HepG2 (cell line): ENCODE results near the gene OR7A10. TPM values are rescaled to one million over a fixed set of nuclear protein-coding genes. Genes with fewer than 3 reads are reported as not detected.

ENCODE experiments used
- ATAC-seq: fragments of 200-7000 bp; cut with Tn5 transposase; 3 replicates; pipeline ENCODE4 v1.9.1; 2020; ENCODE audit warnings: mild to moderate bottlenecking, moderate library complexity
- BruUV-seq: library from RNA; stranded (reverse); fragments of 400-500 nt; replicated peaks from 2 replicates; lab custom pipeline; 2021; lab: Mats Ljungman, UMichigan
- CTCF ChIA-PET: fragments of 300-600 bp; formaldehyde crosslinking; extraction: SDS; loops from one replicate; lab custom pipeline; 2021; ENCODE audit warnings: low total read pairs, inconsistent platforms, low intra/inter-chr PET ratio; lab: Yijun Ruan, JAX
- POLR2A ChIA-PET: fragments of 350-600 bp; sonication (Branson Sonifier 250); formaldehyde crosslinking; loops from one replicate; lab custom pipeline; 2020; ENCODE audit warnings: antibody characterized with exemption, inconsistent platforms; lab: Yijun Ruan, JAX
- DNase-seq: peaks from one replicate; pipeline ENCODE4 v3.0.0-alpha.2; 2015; ENCODE audit warnings: low spot score
- FAIRE-seq: peaks from 3 replicates; lab custom pipeline; 2011; peaks lifted over from hg19 to GRCh38; lab: Jason Lieb, UNC
- H2AFZ ChIP-seq: one replicate; pipeline ENCODE4 v1.6.1; 2011; ENCODE audit warnings: low read length, inconsistent platforms
- H3K27ac ChIP-seq: fragments of 300-600 bp; 3 replicates; pipeline ENCODE4 v1.8.0; 2011; ENCODE audit warnings: mixed run types, mild to moderate bottlenecking, mixed read lengths, low read length, inconsistent platforms; ENCODE audit not compliant: insufficient read depth; ENCODE audit errors: extremely low read length
- H3K27me3 ChIP-seq, 2 experiments: fragments of 200-600 bp in 1 of 2; 2 replicates in 1 of 2; 3 replicates in 1 of 2; pipeline versions ENCODE4 v1.6.0 to v1.8.0; 2011; ENCODE audit warnings: low read length in 2 of 2, mild to moderate bottlenecking in 2 of 2, moderate library complexity in 2 of 2, inconsistent platforms in 1 of 2; ENCODE audit not compliant: insufficient read depth in 2 of 2, control insufficient read depth in 1 of 2
- H3K36me3 ChIP-seq, 2 experiments: fragments of 200-600 bp in 1 of 2; replicated peaks in 1 of 2; 2 replicates in 1 of 2; 3 replicates in 1 of 2; pipeline versions ENCODE4 v1.5.1 to v1.8.0; 2011; ENCODE audit warnings: low read length in 2 of 2, inconsistent platforms in 1 of 2; ENCODE audit not compliant: insufficient read depth in 2 of 2, control insufficient read depth in 1 of 2
- H3K4me1 ChIP-seq: 2 replicates; pipeline ENCODE4 v1.5.1; 2012; ENCODE audit warnings: low read length, inconsistent platforms; ENCODE audit not compliant: insufficient read depth
- H3K4me2 ChIP-seq: 2 replicates; pipeline ENCODE4 v1.6.0; 2011; ENCODE audit warnings: low read depth, low read length, inconsistent platforms
- H3K4me3 ChIP-seq, 3 experiments: fragments of 200-600 bp in 1 of 3; sonication (generic), shearing (Covaris generic) in 1 of 3; replicated peaks in 1 of 3; 2 replicates each; pipeline ENCODE4 v1.5.1; 2011 to 2016; ENCODE audit warnings: low read length in 3 of 3, inconsistent platforms in 2 of 3, low read depth in 2 of 3, mild to moderate bottlenecking in 2 of 3, control low read depth in 1 of 3, mixed read lengths in 1 of 3; ENCODE audit not compliant: insufficient read depth in 1 of 3
- H3K79me2 ChIP-seq: one replicate; pipeline ENCODE4 v1.6.1; 2011; ENCODE audit warnings: low read length, inconsistent platforms; ENCODE audit not compliant: insufficient read depth
- H3K9ac ChIP-seq: 2 replicates; pipeline ENCODE4 v1.6.0; 2011; ENCODE audit warnings: mild to moderate bottlenecking, low read depth, low read length, inconsistent platforms; ENCODE audit not compliant: insufficient read depth
- H3K9me3 ChIP-seq: 2 replicates; pipeline ENCODE4 v1.5.1; 2012; ENCODE audit warnings: mild to moderate bottlenecking, low read length
- H4K20me1 ChIP-seq: 2 replicates; pipeline ENCODE4 v1.6.0; 2011; ENCODE audit warnings: inconsistent platforms, mild to moderate bottlenecking, low read length, moderate library complexity; ENCODE audit not compliant: insufficient read depth
- ARNT ChIP-seq: fragments of 450-650 bp; IDR thresholded peaks from 2 replicates; pipeline ENCODE4 v1.6.1; 2017
- ATF7 ChIP-seq, 2 experiments: fragments of 450-650 bp in 1 of 2; sonication (generic) in 1 of 2; formaldehyde crosslinking in 1 of 2; IDR thresholded peaks; 2 replicates each; pipeline versions ENCODE4 v1.4.0 to v1.6.1; 2016 to 2020; ENCODE audit warnings: antibody characterized with exemption in 1 of 2, mild to moderate bottlenecking in 1 of 2, missing genetic modification reagents in 1 of 2
- CREB1 ChIP-seq, 2 experiments: fragments of 450-650 bp in 1 of 2; IDR thresholded peaks; 2 replicates each; pipeline ENCODE4 v1.6.1; 2016 to 2017; ENCODE audit warnings: control low read depth in 1 of 2, mild to moderate bottlenecking in 1 of 2, missing compliant biosample characterization in 1 of 2, missing genetic modification characterization in 1 of 2
- MTF1 ChIP-seq: sonication (generic); formaldehyde crosslinking; IDR thresholded peaks from 2 replicates; pipeline ENCODE4 v1.5.0; 2020; ENCODE audit warnings: missing genetic modification reagents
- NONO ChIP-seq, 2 experiments: fragments of 450-650 bp in 1 of 2; sonication (generic) in 1 of 2; formaldehyde crosslinking in 1 of 2; IDR thresholded peaks in 1 of 2; conservative IDR thresholded peaks in 1 of 2; 2 replicates each; pipeline versions ENCODE4 v1.6.1 to v1.8.0; 2017 to 2022; ENCODE audit warnings: mild to moderate bottlenecking in 1 of 2, missing genetic modification reagents in 1 of 2, moderate library complexity in 1 of 2
- PHF20 ChIP-seq: sonication (generic); formaldehyde crosslinking; IDR thresholded peaks from 2 replicates; pipeline ENCODE4 v1.5.0; 2020; ENCODE audit warnings: mild to moderate bottlenecking, missing genetic modification reagents
- PHF5A ChIP-seq: IDR thresholded peaks from one replicate; pipeline ENCODE4 v1.6.1; 2018; ENCODE audit warnings: low read depth, missing genetic modification reagents; ENCODE audit not compliant: unreplicated experiment
- XBP1 ChIP-seq: sonication (generic); formaldehyde crosslinking; IDR thresholded peaks from 2 replicates; pipeline ENCODE4 v1.5.0; 2020; ENCODE audit warnings: missing genetic modification reagents
- YEATS4 ChIP-seq: sonication (generic); formaldehyde crosslinking; IDR thresholded peaks from 2 replicates; pipeline ENCODE4 v1.4.0; 2020; ENCODE audit warnings: missing genetic modification reagents, borderline replicate concordance
- ZNF558 ChIP-seq: sonication (generic); formaldehyde crosslinking; IDR thresholded peaks from 2 replicates; pipeline ENCODE4 v1.9.0; 2022; ENCODE audit warnings: mild to moderate bottlenecking, missing genetic modification reagents, borderline replicate concordance
- ZNF564 ChIP-seq: sonication (generic); formaldehyde crosslinking; IDR thresholded peaks from 2 replicates; pipeline ENCODE4 v1.8.1; 2023; ENCODE audit warnings: mild to moderate bottlenecking, missing genetic modification reagents
- WGBS: methylation state at CpG from one replicate; pipeline ENCODE4 v1.1.6; 2017; ENCODE audit warnings: low lambda C conversion rate; 5-methylcytosine and 5-hydroxymethylcytosine counted together
- in situ Hi-C: cut with HindIII; loops from 2 replicates; pipeline ENCODE4 v1.10.0; 2017; ENCODE audit warnings: low pct_unique_long_range_greater_than_20kb; ENCODE audit not compliant: extremely low pct_ligation_motif_present
- intact Hi-C: fragments of 100-400 bp; cut with micrococcal nuclease; formaldehyde crosslinking; loops from one replicate; pipeline ENCODE4 v1.10.0; 2022; ENCODE audit not compliant: unreplicated experiment
- polyA plus RNA-seq, 8 experiments: library from polyadenylated mRNA; depleted of rRNA in 3 of 8; stranded (reverse) in 7 of 8; unstranded in 1 of 8; fragments of >200 nt; fragmentation: Illumina TruSeq in 4 of 8; extraction: Trizol in 4 of 8; gene quantifications; 2 replicates each; pipeline versions ENCODE4 v1.2.1 to v1.2.3, GENCODE V29; 2011 to 2016; ENCODE audit warnings: low read depth in 4 of 8, missing spikeins in 1 of 8, mixed read lengths in 1 of 8; ENCODE audit not compliant: insufficient read depth in 1 of 8
- total RNA-seq, 5 experiments: library from RNA; depleted of rRNA; stranded (reverse); fragments of >200 nt; fragmentation: Illumina TruSeq; extraction: Trizol; gene quantifications; 2 replicates each; pipeline ENCODE4 v1.2.3, GENCODE V29; 2016; ENCODE audit warnings: low read depth in 1 of 5
- TF ChIP-seq, protein P1 (sequence below): sonication (generic); formaldehyde crosslinking; IDR thresholded peaks from 2 replicates; pipeline ENCODE4 v1.4.0; 2020; ENCODE audit warnings: missing genetic modification reagents
- TF ChIP-seq, protein P2 (sequence below): sonication (generic); formaldehyde crosslinking; IDR thresholded peaks from 2 replicates; pipeline ENCODE4 v1.5.0; 2020; ENCODE audit warnings: missing genetic modification reagents, mild to moderate bottlenecking, borderline replicate concordance
- TF ChIP-seq, protein P3 (sequence below): sonication (generic); formaldehyde crosslinking; IDR thresholded peaks from 2 replicates; pipeline ENCODE4 v1.4.0; 2020; ENCODE audit warnings: mild to moderate bottlenecking, missing genetic modification reagents

The OR7A10 gene
- total and polyA plus RNA-seq, 2 of the 13 experiments (the other 11 are each of a cell fraction or from before 2014, with no cell fraction given): not detected

DNA sequence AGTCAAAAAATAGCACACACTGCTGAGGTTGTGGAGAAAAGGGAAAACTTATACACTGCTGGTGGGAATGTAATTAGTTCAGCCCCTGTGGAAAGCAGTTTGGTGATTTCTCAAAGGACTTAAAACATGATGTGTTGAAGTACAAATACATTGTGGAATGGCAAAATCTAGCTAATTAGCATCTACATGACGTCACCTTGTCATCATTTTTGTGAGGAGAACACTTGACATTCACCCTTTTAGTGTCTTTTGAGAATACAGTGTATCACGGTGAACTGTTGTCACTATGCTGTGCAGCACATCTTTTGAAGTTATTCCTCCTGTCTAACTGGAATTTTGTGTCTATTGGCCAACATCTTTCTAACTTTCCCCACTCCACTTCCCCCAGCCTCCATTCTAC is 5.6 kb downstream of the OR7A10 start:
- no peak overlapping the region for H3K4me3 ChIP-seq
- no peak for DNase-seq
- H3K27ac ChIP-seq: no peak overlapping the region
- CTCF ChIA-PET: no interaction called here
- no peak overlapping the region for H2AFZ ChIP-seq
- H3K4me2 ChIP-seq: no peak overlapping the region
- H3K79me2 ChIP-seq: no peaks in the 10 kb centered on the region
- in situ Hi-C loops (no loop called here), intact Hi-C loops (no loop called here)
- no peaks in the 10 kb centered on the region for H3K27me3 ChIP-seq
- 32% methylated on average over 2 of the region's 2 CpGs for WGBS
- BruUV-seq: no TSS peak
- no peaks in the 10 kb centered on the region for H4K20me1 ChIP-seq
- no peaks in the 10 kb centered on the region for H3K36me3 ChIP-seq
- TF ChIP-seq ATF7 (IDR thresholded peaks at IDR 0.05) (peak; percentile 97), ATF7 (CRISPR knock-in tag; IDR thresholded peaks at IDR 0.05) (no peak), MTF1 (CRISPR knock-in tag) (no peak), CREB1 (IDR thresholded peaks at IDR 0.05) (peak; percentile 92), CREB1 (CRISPR knock-in tag; IDR thresholded peaks at IDR 0.05) (no peak), ZNF564 (no peak)
- FAIRE-seq: no peak
- no peak overlapping the region for H3K9ac ChIP-seq
- ATAC-seq: no peak
- no peaks in the 10 kb centered on the region for H3K4me1 ChIP-seq
- POLR2A ChIA-PET: no interaction called here
- no peaks in the 10 kb centered on the region for H3K9me3 ChIP-seq

DNA sequence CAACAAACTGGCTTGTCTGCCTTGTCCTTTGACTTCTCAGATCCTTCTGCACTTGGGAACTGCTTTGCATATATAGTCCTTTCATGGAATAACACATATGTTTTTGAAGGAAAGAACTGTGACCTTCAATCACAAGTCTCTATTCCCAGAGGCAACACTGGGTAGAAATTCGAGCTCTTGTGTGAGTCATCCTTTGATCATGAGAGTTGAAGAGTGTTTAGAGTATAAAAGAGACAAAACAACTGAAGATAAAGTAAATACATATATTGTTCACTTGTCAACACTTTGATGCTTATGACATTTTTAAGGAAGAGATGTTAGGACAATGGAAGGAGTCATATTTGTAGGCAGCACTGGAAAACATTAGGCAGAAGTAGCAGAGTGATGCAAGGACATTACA is 8.5 kb downstream of the OR7A10 start:
- H3K9me3 ChIP-seq: no peaks in the 10 kb centered on the region
- no peaks in the 10 kb centered on the region for H3K79me2 ChIP-seq
- 0% methylated on average over 1 of the region's 1 CpG for WGBS
- H2AFZ ChIP-seq: no peak overlapping the region
- FAIRE-seq (no peak), DNase-seq (no peak), ATAC-seq (no peak)
- H3K4me2 ChIP-seq: no peak overlapping the region
- ChIA-PET CTCF (no interaction called here), POLR2A (no interaction called here)
- no peaks in the 10 kb centered on the region for H3K4me1 ChIP-seq
- H3K36me3 ChIP-seq: no peaks in the 10 kb centered on the region
- H3K4me3 ChIP-seq: no peak overlapping the region
- no peak overlapping the region for H3K9ac ChIP-seq
- in situ Hi-C loops: no loop called here
- H3K27me3 ChIP-seq: no peaks in the 10 kb centered on the region
- H4K20me1 ChIP-seq: no peaks in the 10 kb centered on the region
- intact Hi-C loops: no loop called here
- H3K27ac ChIP-seq: no peak overlapping the region
- no TSS peak for BruUV-seq
- TF ChIP-seq PHF20 (CRISPR knock-in tag): no peak
- TF ChIP-seq, protein P1, sequence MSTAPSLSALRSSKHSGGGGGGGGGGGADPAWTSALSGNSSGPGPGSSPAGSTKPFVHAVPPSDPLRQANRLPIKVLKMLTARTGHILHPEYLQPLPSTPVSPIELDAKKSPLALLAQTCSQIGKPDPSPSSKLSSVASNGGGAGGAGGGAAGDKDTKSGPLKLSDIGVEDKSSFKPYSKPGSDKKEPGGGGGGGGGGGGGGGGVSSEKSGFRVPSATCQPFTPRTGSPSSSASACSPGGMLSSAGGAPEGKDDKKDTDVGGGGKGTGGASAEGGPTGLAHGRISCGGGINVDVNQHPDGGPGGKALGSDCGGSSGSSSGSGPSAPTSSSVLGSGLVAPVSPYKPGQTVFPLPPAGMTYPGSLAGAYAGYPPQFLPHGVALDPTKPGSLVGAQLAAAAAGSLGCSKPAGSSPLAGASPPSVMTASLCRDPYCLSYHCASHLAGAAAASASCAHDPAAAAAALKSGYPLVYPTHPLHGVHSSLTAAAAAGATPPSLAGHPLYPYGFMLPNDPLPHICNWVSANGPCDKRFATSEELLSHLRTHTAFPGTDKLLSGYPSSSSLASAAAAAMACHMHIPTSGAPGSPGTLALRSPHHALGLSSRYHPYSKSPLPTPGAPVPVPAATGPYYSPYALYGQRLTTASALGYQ (CRISPR knock-in tag): no peak
- TF ChIP-seq, protein P2, sequence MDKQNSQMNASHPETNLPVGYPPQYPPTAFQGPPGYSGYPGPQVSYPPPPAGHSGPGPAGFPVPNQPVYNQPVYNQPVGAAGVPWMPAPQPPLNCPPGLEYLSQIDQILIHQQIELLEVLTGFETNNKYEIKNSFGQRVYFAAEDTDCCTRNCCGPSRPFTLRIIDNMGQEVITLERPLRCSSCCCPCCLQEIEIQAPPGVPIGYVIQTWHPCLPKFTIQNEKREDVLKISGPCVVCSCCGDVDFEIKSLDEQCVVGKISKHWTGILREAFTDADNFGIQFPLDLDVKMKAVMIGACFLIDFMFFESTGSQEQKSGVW: no peak
- TF ChIP-seq PHF5A: no peak
- TF ChIP-seq ZNF558: no peak
- TF ChIP-seq NONO (IDR thresholded peaks at IDR 0.05): no peak
- no peak for TF ChIP-seq NONO (CRISPR knock-in tag; conservative IDR thresholded peaks at IDR 0.05)
- TF ChIP-seq ARNT: no peak
- TF ChIP-seq YEATS4 (CRISPR knock-in tag): no peak
- TF ChIP-seq, protein P3, sequence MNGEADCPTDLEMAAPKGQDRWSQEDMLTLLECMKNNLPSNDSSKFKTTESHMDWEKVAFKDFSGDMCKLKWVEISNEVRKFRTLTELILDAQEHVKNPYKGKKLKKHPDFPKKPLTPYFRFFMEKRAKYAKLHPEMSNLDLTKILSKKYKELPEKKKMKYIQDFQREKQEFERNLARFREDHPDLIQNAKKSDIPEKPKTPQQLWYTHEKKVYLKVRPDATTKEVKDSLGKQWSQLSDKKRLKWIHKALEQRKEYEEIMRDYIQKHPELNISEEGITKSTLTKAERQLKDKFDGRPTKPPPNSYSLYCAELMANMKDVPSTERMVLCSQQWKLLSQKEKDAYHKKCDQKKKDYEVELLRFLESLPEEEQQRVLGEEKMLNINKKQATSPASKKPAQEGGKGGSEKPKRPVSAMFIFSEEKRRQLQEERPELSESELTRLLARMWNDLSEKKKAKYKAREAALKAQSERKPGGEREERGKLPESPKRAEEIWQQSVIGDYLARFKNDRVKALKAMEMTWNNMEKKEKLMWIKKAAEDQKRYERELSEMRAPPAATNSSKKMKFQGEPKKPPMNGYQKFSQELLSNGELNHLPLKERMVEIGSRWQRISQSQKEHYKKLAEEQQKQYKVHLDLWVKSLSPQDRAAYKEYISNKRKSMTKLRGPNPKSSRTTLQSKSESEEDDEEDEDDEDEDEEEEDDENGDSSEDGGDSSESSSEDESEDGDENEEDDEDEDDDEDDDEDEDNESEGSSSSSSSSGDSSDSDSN: no peak
- TF ChIP-seq XBP1: no peak
